GM12801 (cell line): Measurements from ENCODE around the gene PHOX2B.

Source experiments
- TF ChIP-seq, protein P1 (sequence below): IDR thresholded peaks from one replicate; pipeline ENCODE4 v1.5.1; 2011; ENCODE audit warnings: control low read depth; ENCODE audit not compliant: insufficient read length; ENCODE audit errors: extremely low read depth

The PHOX2B gene

DNA sequence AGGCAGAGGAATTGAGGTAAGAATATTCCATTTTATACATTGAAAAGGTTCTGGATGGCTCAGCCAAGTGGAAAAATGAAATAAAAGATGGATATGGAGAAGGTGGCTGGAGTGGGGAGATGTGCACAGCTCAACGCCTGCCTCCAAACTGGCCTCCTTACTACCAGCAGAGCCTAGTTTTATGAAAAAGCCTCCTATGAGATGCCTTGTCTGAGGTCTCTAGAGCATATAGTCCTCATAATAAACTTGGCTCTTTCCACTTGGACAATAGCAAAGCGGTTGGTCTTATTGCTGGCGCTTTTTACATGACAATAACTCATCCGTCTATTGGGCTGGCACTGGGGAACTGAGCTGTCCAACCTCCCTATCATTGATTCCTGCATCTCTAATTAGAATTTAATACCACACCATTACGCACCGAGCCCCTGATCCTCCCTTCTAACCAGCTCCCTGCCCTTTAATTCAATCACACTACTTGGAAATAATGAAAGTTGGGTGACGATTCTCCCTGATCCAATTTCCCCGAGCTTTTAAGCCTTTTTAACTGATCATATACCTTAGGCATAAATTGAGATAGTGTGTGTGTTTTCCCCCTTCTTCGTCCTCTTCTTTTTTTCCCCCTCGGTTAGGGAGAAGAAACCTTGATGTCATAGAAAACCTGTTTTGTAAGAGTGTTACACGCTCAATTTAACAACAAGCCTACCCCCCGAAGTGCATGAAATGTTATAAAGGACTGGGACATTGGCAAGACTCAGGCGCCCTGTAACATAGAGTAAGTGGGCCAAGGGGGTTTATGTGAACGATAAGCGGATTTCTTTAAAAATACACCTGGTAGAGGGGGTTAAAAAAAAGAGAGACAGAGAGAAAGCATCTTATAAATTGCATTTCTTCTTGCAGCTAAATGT lies at the start of gene PHOX2B:
TSS of gene PHOX2B (minus strand) at position 155 of the 905 bp plus-strand sequence. CDS start at position 40, 115 bp downstream.
- TF ChIP-seq, protein P1, sequence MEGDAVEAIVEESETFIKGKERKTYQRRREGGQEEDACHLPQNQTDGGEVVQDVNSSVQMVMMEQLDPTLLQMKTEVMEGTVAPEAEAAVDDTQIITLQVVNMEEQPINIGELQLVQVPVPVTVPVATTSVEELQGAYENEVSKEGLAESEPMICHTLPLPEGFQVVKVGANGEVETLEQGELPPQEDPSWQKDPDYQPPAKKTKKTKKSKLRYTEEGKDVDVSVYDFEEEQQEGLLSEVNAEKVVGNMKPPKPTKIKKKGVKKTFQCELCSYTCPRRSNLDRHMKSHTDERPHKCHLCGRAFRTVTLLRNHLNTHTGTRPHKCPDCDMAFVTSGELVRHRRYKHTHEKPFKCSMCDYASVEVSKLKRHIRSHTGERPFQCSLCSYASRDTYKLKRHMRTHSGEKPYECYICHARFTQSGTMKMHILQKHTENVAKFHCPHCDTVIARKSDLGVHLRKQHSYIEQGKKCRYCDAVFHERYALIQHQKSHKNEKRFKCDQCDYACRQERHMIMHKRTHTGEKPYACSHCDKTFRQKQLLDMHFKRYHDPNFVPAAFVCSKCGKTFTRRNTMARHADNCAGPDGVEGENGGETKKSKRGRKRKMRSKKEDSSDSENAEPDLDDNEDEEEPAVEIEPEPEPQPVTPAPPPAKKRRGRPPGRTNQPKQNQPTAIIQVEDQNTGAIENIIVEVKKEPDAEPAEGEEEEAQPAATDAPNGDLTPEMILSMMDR, result no peak

DNA sequence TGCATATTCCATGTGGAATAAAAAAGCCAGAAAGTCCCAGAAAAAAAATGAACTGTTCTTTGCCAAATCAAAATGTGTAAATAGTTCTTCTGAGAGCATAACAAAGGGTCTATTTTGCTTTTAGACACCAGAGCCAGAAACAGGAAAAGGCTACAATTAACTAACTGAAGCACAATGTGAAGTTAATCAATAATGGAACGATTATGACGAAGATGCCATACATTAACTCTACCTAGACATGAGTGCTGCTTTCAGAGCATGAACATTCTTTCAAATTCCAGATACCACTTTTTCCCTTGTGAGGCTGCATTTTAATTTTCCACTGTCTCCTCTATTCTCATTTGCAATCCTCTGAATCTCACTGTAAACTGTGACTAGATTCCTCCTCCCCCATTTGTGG lies 48.7 kb upstream of the PHOX2B start:
- TF ChIP-seq, protein P1, result no peak

DNA sequence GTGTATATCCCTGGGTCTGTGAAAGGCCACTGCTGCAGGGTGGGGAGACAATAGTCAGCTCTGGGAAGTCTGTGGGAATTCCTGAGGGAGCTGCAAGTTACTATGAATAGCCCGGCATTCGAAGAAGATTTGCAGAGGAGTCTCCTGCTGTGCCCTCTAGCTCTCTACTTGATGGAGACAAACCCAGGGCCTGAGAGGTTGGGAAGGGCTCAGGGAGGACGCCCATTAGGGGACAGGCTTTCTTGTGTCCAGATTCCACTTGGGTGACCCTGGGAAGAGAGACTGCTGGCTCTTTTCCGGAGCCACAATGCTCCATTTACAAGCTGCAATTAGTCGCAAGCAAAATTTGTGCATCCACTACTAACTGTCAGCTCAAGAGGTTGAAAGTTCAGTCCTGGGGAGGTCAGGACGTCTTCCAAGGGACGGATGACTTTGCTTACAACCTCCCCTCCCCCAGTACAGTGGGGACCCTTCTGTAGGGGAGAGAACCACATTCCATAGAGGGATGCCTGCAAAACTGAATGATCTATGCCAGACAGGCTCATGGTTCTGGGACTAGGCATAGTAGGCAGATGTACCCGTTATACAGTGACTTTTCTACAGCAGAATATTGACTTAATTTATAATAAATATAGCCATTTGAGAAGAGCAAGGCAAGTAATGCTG lies 48.2 kb upstream of the PHOX2B start:
- TF ChIP-seq, protein P1, result no peak

DNA sequence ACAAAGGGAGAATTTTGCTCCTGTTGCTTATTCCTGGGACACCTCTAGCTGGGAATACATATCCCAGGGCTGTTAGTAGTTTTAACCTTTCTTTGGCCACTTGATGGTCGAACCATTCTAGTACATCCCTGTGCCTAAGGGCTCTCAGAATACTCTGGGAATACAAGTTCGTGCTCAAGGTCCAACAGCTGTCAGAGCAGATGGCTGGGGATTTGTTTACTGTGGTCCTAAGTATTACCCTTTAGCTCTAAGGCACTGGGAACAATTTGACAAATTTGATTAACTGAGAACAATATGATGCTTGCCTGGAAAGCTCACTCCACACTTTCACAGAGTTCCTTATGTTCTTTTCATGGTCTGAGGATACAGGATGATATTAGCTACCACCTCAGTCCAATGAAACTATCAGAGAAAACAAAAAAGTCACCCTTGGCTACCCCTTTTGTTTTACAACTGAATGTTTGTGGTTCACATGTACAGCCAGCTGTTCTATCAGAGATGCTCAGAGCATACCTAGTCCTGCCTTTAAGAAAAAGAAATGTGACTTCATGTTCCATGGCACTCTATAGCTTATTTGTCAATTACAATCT lies 47.4 kb upstream of the PHOX2B start:
- TF ChIP-seq, protein P1, result no peak

DNA sequence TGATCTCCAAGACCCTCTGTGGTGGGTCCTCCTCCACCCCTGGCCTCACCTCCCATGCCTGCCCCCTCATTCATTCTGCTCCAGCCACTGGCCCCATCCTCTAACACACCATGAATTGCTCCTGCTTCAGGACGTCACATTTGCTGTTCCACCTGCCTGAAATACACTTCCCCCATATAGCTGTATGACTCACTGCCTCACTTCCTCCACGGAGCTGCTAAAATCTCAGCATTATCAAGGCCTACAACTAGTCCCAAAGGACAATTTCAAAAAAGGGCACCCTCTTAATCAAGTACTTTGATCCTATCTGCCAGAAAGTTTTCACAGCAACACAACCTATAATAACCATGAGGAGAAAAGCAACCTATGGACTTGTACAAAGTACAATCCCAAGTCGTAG lies 43.6 kb upstream of the PHOX2B start:
- TF ChIP-seq, protein P1, result no peak

DNA sequence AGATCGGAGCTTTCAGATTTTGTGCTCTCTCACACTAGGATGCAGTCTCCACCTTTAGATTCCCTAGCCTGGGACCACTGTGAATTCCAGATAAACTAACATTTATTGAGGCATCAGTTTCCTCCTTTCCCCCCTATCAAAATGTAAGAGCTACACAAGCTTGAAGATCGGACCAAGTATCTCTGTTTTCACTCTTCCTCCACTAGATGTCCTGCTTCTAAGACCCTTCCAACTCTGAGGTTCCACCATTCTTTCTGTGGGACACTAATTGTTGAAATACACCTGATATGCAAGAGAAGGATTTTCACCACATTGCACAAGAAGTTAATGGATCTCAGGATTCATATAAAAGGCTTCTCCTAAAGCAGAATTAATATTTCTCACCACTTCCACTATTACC lies 43.0 kb upstream of the PHOX2B start:
- TF ChIP-seq, protein P1, result no peak

DNA sequence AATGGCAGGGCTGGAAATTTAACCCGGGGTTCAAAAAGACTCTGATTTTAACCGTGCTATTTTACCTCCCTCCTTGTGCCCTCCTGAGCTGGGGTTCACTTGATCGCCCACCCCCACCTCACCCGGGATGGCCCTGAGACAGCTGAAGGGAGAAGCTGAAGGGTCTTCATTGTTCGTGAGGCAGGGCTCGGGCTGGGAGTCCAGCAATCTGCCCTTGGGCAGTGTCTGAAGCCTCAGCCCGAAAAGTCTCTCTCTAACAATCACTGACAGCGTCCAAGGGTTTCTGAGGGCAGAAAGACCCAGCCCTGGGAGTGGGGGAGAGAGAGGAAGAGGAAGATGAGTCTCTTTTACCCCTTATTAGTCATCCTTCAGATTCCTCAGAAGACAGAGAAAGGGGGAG lies 39.4 kb upstream of the PHOX2B start:
- TF ChIP-seq, protein P1, result no peak
